ENCODE measurements around the gene RCOR1.

The RCOR1 gene

GRCh38 chr14:102686196-102686801 is 93.8 kb downstream of the RCOR1 start:
- no peak for DNase-seq

GRCh38 chr14:102688290-102688689 is 95.8 kb downstream of the RCOR1 start:
- no peak for DNase-seq

- no peak for DNase-seq
Observed at GRCh38 chr14:102690509-102691286, 98.2 kb downstream of the RCOR1 start.

DNA sequence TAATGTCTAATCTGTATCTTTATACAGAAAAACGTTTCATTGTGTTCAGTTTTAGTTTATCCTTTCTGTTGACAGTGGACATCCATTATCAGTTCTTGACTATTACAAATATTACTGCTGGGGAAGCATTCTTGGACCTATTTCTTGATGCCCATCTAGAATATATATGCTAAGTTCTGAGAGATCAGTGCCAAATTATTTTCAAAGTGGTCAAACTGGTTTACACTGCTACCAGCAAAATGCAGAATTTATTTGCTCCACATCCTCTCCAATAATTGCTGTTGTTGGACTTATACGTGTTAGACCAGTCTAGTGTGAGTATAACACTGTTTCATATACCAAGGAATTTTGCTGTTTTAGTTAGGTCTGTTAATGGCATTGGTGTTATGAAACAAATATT is 99.3 kb downstream of the RCOR1 start:
- DNase-seq = no peak

- DNase-seq = no peak
Observed at GRCh38 chr14:102692334-102692733, 99.9 kb downstream of the RCOR1 start.

GRCh38 chr14:102693006-102693755 is 100.7 kb downstream of the RCOR1 start:
- no peak for DNase-seq

- peak; percentile 97 for DNase-seq
Observed at GRCh38 chr14:102694530-102695166, 102.2 kb downstream of the RCOR1 start.

- DNase-seq = no peak
Observed at GRCh38 chr14:102695167-102695555, 102.7 kb downstream of the RCOR1 start.

DNA sequence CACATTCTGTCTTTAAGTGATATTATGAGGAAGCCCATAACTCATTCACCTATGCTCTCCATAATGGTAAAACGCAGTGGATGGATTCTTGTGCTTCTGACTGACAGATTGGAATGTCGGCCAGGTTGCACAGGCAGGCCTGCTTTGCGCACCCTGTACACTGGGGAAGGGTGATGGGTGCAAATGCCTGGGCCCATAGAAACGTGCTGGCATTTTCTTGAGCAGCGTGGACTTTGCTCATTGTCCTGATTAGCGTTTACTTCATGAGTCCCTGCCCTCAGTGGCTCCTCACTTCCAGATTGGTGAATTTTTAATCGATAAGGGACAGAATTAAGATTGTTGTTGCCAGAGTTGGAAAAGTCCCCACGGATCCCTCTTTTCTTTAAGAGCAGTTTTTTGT is 103.9 kb downstream of the RCOR1 start:
- no peak for DNase-seq

DNA sequence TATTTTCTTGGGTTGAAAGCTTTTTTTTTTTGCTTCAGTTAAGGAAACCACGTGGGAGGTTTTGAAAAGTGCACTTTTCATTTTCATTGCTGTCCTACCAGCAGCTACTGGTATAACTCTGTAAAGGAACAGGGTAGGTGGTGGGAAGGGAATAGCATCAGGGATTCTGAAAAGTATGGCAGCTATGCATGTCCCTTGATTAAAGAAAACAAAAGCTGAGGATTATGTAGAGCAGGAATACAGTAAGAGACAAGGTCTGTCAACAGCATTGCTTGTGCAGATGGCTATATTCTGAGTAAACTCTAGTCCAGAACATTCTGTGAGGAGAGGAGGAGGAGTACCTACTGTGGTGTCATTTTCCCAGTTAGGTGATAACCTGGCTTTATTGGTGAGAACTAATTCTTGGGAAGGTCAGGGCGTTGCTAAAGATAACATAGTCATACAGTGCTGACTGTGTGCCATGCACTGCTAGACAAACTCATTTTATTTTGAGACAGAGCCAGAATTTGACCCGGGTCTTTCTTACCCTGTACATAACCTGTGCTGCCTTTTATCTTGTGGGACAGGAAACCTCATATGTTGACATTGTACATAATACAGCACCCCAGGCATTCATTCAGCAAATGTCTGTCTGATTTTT is 104.5 kb downstream of the RCOR1 start:
- no peak for DNase-seq

DNA sequence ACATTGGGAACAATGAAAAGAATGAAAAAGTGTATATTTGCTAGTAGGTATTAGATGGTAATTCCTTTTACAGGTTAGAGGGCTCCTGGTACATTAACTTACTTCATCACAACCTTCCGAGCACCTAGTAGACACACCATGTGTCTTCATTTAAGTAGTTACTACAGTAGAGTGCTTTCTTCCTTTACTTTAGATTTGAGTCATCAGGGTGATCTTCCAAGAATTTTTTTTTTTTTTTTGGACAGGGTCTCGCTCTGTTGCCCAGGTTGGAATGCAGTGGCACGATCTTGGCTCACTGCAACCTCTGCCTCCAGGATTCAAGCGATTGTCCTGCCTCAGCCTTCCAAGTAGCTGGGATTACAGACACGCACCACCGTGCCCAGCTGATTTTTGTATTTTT is 105.1 kb downstream of the RCOR1 start:
- no peak for DNase-seq

GRCh38 chr14:102699416-102700110 is 107.1 kb downstream of the RCOR1 start:
- no peak for DNase-seq

DNA sequence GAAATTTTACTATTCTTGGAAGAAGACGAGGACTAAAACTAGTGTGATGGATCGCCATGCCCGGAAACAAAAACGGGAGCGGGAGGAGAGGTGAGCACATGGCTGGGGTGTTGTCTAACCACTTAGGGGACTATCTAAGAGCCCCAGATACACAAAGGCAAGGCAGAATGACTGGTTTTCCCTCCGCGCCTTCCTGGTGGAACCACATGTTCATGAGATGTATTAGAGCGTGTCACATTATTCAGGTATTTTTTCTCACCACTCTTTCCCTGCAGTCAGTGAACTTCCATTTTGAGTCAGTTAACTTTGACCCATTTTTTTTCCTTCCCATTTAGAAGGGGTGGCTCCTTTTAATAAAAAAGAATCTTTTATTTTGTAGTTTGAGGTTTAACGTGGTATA is 116.0 kb downstream of the RCOR1 start:
- no peak for DNase-seq

DNA sequence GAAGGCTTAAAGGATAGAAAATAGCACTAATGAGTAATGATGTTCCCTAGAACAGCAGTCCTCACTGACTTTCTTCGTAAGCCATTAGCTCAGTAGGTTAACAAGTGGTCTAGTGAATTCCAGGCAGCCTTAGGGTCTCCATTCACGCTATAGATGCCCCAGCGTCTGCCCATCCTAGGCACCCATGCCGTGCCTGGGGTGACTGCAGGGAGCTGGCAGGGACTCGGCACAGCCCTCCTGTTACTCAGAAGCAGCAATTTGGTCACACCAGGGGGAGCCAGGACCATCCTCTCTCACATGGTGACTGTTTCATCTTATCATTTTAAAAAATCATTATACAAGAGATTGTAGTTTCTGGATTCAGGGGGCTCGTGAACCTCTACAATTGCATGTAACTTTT is 118.8 kb downstream of the RCOR1 start:
- DNase-seq = no peak

DNA sequence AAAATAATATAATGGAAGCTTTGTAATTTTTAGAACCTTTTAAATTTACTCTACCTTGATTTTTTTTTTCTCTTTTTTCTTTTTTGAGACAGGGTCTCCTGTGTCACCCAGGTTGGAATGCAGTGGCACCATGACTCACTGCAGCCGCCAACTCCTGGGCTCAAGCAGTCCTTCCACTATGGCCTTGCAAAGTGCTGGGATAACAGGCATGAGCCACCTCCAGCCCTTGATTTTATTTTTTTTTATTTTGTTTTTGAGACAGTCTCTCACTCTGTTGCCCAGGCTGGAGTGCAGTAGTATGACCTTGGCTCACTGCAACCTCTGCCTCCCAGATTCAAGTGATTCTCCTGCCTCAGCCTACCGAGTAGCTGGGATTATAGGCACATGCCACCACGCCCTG is 119.5 kb downstream of the RCOR1 start:
- DNase-seq = no peak

GRCh38 chr14:102717276-102717675 is 124.8 kb downstream of the RCOR1 start:
- no peak for DNase-seq

GRCh38 chr14:102722646-102723045 is 130.2 kb downstream of the RCOR1 start:
- DNase-seq = no peak

DNA sequence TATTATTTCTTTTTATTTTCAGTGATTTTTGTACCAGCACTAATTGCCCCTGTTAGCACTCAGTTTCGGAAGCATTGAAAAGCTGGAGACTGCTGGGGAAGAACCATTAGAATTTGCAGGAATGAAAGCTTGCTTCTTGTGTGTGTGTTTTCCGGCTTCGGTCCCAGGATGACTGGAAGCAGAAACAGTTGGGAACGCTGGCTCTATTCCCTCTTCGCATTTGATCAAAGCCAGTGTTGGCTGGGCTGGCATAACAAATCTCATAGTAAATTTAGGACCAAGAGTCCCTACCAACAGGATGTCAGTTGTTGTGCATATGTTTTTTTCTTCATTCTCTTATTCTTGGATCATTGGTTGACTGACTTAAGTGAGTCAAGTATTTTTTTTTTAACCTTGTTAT is 131.2 kb downstream of the RCOR1 start:
- no peak for DNase-seq

GRCh38 chr14:102726191-102726949 is 133.9 kb downstream of the RCOR1 start:
- DNase-seq = no peak

GRCh38 chr14:102727336-102728095 is 135.1 kb downstream of the RCOR1 start:
- no peak for DNase-seq

- no peak for DNase-seq
Observed at GRCh38 chr14:102728501-102728900, 136.1 kb downstream of the RCOR1 start.

Data from NCI-H1694 treated with DMSO at 0.1 percent for 48 hours (cell line).